GM21786 (cell line): ENCODE measurements around the gene ESYT2.
"Not testable (repeated sequence)": the region's sequence is repeated elsewhere in the genome, so short reads cannot be mapped to it uniquely, and the experiment has no call there.

Source experiments
- ATAC-seq: cut with Tn5 transposase; IDR thresholded peaks from one replicate; pipeline ENCODE4 v1.9.1; 2021; ENCODE audit not compliant: unreplicated experiment

ESYT2 gene, protein sequence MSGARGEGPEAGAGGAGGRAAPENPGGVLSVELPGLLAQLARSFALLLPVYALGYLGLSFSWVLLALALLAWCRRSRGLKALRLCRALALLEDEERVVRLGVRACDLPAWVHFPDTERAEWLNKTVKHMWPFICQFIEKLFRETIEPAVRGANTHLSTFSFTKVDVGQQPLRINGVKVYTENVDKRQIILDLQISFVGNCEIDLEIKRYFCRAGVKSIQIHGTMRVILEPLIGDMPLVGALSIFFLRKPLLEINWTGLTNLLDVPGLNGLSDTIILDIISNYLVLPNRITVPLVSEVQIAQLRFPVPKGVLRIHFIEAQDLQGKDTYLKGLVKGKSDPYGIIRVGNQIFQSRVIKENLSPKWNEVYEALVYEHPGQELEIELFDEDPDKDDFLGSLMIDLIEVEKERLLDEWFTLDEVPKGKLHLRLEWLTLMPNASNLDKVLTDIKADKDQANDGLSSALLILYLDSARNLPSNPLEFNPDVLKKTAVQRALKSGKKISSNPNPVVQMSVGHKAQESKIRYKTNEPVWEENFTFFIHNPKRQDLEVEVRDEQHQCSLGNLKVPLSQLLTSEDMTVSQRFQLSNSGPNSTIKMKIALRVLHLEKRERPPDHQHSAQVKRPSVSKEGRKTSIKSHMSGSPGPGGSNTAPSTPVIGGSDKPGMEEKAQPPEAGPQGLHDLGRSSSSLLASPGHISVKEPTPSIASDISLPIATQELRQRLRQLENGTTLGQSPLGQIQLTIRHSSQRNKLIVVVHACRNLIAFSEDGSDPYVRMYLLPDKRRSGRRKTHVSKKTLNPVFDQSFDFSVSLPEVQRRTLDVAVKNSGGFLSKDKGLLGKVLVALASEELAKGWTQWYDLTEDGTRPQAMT

DNA sequence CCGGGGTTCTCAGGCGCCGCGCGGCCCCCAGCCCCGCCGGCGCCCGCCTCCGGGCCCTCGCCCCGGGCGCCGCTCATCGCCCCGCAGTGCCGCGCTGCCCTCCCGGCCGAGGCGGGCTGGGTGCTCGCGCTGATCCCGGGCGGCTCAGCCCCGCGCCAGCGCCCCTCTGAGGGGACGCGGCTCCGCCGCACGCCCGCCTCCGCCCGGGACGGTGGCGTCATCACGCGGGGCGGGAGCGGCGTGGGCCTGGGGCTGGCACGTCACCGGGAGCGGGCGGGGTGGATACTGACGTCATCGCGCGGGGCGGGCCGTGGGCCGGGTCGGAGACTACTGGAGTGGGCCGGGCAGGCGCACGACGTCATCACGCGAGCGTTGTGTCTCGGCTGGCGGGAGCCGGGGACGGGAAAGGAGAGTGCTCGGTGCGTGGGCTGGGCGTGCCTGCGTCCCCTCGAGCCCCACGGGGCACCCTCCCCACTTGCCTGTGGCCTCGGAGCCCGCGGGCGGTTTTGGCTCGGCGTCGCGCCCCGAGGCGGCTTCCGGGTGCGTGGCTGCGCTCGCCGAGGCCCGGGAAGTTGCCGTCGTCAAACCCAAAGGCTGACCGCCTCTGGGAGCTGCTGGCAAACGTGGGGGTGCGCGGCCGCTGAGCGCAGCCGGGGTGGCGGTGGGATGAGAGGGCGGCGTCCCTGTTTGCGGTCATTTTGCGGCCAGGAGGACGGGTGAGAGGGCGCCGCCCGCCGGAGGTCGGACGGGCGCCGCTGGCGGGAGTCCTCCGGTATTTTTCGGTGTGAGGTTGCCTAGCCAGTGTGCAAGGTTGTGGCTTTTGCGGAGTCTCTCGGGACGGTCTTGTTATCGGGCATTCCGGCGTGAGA is at the start of gene ESYT2:
TSS of gene ESYT2 (minus strand) at position 168 of the 869 bp plus-strand sequence. CDS start at position 77, 91 bp downstream.
- peak; percentile 79 for ATAC-seq

DNA sequence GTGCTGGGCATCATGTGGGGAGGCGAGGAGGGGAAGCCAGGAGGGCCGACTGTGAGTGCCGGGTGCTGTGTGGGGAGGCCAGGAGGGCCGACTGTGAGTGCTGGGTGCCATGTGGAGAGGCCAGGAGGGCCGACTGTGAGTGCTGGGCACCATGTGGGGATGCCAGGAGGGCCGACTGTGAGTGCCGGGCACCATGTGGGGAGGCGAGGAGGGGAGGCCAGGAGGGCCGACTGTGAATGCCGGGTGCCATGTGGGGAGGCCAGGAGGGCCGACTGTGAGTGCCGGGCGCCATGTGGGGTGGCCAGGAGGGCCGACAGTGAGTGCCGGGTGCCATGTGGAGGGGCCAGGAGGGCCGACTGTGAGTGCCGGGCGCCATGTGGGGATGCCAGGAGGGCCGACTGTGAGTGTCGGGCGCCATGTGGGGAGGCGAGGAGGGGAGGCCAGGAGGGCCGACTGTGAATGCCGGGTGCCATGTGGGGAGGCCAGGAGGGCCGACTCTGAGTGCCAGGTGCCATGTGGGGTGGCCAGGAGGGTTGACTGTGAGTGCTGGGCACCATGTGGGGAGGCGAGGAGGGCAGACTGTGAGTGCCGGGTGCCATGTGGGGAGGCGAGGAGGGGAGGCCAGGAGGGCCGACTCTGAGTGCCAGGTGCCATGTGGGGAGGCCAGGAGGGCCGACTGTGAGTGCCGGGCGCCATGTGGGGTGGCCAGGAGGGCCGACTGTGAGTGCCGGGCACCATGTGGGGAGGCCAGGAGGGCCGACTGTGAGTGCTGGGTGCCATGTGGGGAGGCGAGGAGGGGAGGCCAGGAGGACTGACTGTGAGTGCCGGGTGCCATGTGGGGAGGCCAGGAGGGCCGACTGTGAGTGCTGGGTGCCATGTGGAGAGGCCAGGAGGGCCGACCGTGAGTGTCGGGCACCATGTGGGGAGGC is 49.1 kb upstream of the ESYT2 start:
- not testable (repeated sequence) for ATAC-seq

DNA sequence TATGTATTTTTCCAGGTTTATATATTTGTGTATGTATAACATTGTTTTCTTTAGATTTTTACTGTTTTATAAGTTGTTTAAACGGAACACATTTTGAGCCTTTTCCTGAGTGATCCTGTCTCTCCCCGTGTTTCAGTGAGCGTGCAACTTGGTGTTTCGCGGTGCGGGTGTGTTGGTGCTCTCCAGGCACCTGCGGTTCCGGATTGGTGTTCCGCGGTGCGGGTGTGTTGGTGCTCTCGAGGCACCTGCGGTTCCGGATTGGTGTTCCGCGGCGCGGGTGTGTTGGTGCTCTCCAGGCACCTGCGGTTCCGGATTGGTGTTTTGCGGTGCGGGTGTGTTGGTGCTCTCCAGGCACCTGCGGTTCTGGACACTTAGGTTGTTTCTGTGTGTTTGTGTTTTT is 47.7 kb upstream of the ESYT2 start:
- ATAC-seq, result no peak

DNA sequence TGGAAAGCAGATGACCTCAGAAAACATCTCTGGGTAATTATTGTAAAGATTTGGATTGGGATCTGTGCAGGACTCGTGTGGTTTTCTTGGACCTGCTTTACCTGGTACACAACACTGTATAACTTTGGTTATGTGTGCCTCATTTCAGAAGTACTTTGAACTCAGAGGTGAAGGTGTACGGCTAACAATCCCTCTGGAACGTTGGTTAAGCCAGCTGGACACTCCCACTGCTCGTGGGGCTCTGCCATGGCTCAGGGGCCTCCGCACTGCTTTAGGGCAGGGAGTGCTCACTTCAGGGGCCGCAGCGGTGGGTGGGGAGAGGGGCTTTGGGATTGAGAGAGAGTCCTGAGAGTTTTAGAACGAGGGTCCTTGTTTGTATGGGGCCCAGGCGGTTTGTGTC is 40.6 kb upstream of the ESYT2 start:
- no peak for ATAC-seq

DNA sequence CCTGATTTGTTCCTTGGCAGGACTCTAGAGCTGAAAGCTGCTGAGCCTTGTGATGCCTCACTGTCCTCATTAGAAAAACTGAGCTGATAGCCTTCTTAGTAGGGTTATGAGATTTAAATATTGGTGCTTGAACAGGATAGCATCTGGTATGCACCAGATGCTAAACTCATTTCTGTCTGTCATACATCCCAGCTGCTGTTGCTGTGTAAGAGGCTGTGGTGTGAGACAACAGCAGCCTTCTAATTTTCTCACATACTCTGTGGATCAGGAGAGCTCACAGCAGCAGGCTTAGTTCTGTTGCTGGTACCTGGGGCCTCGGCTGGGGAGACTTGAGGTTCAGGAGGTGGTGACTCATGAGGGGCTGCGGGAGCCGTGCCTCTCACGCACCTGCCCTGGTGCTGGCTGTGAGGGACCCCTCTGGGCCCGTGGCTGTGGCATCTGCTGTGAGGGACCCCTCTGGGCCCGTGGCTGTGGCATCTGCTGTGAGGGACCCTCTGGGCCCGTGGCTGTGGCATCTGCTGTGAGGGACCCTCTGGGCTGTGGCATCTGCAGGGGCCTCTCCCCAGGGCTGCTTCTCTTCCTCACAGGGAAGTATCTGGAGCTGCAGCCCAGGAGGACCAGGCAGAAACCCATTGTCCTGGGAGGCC is 39.6 kb upstream of the ESYT2 start:
- no peak for ATAC-seq

DNA sequence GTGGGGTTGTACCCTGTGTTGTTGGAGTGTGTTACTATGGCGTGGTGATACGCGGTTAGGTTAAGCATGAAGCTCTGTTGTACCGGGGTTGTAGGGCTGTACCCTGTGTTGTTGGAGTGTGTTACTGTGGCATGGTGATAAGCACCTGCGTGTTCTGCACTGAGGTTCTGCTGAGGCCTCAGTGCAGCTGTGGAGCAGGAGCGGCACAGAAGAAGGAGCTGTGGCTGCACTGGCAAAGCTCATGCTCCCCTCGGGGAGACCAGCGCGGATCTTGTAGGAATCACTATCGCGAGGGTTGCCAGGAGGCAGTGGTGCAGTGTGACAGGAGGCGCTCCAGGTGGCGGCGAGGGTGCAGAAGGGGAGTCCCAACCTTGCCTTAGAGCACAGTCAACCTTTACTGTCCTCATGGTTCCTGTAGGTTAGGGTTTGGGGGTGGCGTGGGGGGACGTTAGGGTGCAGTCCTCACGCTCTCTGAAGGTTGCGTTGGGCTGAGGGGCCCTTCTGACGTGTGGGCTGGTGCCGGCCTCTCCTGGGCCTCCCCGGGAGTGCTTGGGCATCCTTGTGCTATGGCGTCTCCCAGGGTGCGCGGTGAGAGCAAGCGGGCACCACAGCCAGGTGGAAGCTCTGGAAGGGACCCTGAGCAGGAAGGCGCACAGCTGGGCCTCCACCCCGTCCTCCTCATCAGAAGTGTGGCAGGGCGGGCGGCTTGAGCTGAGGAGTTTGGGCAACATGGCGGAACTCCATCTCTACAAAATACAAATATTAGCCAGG is 38.1 kb upstream of the ESYT2 start:
- ATAC-seq, result no peak

DNA sequence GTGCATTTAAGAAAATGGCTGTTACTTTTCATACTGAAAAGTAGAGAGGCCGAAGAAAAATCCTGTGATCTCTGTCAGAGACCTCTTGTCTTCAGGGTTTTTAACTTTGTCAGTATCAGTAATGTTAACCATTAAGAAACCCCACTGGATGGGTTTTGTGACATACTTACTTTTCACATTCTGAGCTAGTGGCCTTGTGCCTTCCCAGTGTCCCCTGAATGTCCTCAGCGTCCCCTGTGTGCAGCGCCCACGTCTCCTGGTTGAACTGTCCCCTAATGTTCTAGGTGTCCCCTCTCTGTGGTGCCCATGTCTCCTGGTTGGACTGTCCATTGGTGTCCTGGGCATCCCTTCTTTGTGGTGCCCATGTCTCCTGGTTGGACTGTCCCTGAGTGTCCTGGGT is 36.7 kb upstream of the ESYT2 start:
- no peak for ATAC-seq

DNA sequence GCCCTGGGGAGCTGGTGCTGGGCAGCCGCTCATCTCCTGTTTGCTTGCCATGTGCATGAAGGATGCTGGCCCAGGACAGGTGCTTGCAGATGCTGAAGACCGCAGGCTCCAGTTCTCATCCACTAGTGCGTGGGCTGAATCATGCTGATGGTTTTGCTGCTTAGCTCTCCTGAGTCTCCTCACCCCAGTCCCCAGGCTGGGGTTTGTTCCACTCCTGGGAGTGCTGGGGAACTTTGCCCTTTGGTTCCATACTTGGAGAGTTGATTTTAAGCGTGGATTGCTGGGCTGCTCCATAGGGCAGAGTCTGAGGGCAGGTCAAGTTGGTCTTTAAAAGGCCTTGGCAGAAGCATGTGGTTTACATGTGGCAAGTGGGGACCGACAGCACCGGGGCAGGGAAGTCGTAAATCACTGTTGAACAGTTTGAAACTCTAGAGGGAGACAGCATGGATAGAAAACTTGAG is 36.2 kb upstream of the ESYT2 start:
- ATAC-seq, result no peak

DNA sequence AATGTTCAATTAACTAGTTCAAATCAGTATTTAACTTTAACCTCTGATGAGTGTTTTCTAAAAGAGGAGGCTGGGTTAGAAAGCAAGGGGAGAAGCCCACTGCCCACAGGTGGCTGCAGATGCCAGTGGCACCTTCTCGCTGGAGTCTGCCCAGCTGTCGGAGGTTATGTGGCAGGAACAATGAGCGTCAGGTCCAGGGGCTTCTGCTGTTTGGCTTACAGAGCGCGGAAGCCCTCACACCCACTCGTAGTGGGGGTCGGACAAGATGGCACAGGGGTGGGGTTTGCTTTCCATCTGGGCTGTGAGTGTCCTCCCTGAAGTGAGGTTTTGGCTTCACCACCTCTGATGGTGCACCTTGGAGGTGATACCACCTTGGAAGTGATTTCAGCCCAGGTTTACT is 35.5 kb upstream of the ESYT2 start:
- ATAC-seq, result no peak

DNA sequence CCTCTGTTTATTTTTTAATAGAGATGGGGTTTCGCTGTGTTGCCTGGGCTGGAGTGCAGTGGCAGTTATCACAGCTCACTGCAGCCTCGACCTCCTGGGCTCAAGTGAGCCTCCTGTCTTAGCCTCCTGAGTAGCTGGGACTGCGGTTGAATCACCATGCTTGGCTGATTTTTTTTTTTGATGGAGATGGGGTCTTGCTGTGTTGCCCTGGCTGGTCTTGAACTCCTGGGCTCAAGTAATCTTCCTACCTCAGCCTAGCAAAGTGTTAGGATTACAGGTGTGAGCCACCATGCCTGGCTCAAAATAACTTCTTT is 35.2 kb upstream of the ESYT2 start:
- no peak for ATAC-seq

DNA sequence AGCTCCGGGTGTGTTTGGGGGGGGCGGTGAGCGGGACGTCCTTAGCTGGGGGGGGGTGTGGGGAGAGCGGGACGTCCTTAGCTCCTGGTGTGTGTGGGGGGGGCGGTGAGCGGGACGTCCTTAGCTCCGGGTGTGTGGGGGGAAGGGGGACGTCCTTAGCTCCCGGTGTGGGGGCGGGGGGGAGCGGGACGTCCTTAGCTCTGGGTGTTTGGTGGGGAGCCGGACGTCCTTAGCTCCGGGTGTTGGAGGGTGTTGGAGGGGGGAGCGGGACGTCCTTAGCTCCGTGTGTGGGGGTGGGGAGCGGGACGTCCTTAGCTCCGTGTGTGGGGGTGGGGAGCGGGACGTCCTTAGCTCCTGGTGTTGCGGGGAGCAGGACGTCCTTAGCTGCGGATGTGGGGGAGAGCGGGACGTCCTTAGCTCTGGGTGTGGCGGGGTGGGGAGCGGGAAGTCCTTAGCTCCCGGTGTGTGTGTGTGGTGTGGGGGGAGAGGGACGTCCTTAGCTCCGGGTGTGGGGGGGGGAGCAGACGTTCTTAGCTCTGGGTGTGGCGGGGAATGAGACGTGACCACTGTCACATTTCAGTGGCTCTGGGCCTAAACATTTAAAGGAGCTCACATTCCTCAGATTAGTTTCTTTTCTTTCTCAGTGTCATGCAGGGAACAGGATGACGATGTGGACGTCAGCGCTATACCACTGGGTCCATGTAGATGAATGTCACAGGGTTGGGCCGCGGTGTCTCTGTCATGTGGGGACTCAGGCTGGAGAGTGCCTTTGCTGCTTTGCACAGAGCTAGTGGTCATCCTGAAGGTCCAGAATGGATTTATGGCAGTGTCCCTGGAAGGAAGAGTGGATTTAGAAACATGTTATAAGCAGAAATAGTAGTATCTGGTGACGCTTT is 34.5 kb upstream of the ESYT2 start:
- peak; percentile 29 for ATAC-seq

DNA sequence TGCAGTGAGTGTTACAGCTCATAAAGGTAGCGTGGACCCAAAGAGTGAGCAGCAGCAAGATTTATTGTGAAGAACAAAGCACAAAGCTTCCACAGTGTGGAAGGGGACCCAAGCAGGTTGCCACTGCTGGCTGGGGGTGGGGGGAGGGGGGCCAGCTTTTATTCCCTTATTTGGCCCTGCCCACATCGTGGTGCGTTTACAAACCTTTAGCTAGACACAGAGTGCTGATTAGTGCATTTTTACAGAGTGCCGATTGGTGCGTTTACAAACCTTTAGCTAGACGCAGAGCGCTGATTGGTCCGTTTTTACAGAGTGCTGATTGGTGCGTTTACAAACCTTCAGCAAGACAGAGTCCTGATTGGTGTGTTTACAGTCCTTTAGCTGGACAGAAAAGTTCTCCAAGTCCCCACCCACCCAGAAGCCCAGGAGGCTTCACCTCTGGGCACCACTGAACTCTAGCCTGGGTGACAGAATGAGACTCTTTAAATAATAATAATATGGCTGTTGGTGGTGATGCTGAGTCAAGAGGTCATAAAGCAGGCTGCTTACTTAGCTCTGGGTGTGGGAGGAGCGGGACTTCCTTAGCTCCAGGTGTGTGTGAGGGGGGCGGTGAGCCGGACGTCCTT is 33.8 kb upstream of the ESYT2 start:
- peak; percentile 52 for ATAC-seq

DNA sequence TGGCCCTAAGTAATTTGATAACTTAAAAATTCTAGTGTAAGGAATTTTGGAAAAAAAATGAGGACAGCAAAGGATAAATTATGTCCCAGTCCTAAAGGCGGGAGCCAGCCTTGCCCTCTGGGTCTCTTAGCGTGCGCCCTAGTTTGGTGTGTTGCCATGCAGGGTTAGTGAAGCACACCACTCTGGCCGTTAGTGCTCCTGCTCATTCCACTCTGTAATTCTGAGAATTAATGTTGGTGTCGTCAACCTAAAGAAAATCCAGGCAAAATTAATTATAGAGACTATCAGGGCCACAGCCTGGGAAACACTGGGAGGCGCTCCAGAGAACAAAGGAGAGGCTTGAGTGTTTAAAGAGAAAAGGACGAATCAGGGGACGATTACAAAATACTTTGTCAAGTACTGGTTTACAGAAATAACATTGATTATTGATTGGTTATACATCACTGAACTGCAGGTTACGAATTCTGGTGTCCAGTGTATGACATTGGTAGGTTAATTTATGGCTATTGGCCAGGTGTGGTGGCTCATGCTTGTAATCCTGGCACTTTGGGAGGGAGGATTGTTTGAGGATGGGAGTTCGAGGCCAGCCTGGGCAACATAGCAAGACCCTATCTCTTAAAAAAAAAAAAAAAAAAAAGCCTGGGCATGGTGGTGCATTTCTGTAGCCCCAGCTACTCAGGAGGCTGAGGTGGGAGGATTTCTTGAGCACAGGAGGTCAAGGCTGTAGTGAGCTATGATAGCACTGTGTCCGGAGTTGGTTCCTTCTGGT is 32.8 kb upstream of the ESYT2 start:
- ATAC-seq, result no peak

DNA sequence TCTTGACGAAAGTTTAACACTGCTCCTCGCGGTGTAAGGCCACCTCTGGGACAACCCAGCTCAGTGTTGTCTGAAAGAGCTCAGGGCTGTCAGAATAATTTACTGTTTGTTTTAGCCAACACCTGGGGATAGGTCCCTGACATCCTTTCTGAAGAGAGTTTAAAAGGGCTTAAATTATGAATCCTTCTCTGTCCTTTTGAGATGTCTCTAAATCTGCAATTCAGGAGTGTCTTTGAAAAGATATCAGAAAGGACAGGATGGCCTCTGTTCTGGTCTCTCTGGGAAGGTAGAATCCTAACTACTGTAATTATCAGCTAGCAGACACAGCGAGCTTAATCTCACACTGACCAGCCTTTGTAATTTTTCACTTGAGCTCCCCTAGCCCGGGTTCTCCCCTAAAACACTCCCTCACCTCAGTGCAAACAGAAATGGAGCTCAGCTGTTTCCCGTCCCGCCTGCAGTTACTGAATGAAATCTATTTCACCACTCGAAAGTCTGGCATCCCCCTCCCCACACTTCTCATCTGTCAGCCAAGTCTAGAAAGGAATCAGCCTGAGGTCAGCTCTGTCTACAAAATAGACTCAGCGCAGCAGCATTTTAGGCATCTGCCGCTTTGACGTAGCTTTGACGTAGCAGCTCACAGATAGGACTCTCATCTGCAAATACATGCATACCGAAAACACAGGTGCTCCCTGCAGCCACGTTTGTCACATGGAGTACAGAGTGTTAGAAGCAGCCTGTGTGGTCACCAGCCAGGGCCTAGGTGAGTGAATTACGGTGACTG is 31.9 kb upstream of the ESYT2 start:
- no peak for ATAC-seq

DNA sequence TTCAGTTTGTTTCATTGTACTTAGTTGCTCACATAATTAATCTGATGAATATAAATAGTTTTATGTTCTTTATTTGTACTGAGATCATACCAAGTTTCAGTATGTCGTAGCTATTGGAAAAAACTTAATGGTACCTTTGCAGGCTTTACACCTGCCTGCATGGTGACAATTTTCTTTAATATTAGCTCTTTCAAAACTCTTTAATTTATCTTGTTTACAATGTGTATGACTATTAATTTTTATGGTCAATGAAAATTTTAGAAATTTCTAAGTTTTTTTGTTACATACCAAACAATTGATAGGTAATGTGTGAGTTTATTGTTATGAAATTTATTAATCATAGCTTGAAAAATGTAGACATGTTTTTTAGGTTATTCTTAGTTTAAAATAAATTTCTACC is 31.1 kb upstream of the ESYT2 start:
- no peak for ATAC-seq
